Activated CD4-positive, CD25-positive, alpha-beta regulatory T cell treated with anti-CD3 and anti-CD28 coated beads, Interleukin-2, amount 50 U/mL, for 16 hours (primary cell): ENCODE results near the gene C5AR1.
"Not testable (repeated sequence)": the region's sequence is repeated elsewhere in the genome, so short reads cannot be mapped to it uniquely, and the experiment has no call there.

Experiments
- DNase-seq: peaks from one replicate; pipeline ENCODE4 v3.0.0-alpha.2; 2020; ENCODE audit warnings: low read depth, low spot score

C5AR1 gene

GRCh38 chr19:47331931-47332547 lies 22.4 kb downstream of the C5AR1 start, which contains the start of gene C5AR2:
TSS of gene C5AR2 (plus strand) at chr19:47332175. CDS start at chr19:47340800, 8,625 bp downstream.
- DNase-seq = no peak

DNA sequence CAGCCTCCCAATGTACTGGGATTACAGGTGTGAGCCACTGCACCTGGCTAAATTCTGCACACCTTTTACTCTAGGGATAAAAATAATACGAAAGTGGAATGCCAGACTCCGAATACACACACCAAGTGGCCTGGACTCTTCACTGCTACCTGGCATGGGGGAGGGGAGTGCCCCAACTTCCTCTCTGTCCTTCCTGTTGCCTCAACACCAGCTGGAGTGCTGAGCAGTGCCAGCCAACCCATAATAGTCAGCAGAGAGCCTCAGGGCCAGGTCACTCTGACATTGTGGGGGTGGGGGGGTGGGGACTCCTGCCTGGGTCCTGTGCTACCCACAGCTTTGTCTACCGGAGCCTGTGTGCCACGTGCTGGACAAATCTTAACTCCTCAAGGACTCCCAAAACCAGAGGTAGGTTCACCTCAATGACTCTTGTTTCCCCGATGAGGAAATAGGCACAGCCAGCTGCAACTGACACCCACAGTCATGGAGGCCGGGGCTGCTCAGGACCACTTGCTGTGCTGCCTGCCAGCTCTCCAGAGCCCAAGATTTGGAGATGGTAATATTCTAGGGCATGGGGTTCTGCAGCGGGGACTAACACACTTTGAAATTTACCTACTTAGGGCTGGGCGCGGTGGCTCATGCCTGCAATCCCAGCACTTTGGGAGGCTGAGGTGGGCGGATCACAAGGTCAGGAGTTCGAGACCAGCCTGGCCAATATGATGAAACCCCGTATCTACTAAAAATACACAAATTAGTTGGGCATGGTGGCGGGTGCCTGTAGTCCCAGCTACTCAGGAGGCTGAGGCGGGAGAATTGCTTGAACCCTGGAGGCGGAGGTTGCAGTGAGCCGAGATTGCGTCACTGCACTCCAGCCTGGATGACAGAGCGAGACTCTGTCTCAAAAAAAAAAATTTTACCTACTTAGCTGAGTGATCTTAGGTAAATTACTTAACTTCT lies 27.4 kb downstream of the C5AR1 start:
- not testable (repeated sequence) for DNase-seq

DNA sequence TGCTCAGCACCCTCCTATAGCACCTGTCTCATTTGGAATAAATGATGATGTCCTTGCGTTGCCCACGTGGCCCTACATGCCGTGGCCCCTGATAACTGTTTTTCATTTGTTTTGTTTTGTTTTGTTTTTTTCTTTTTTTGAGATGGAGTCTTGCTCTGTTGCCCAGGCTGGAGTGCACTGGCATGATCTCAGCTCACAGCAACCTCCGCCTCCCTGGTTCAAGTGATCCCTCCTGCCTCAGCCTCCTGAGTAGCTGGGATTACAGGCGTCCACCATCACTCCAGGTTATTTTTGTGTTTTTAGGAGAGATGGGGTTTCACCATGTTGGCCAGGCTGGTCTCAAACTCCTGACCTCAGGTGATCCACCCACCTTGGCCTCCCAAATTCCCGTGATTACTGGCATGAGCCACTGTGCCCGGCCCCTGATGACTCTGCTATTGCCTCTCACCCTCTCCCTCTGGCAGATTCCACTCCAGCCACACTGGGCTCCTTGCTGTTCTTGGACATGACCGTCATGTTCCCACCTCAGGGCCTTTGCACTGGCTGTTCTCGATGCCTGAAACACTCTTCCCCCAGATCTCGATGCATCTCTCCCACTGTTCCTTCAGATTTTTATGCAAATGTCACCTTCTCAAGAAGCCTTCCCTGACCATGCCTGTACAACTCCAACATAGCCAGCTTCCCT lies 29.7 kb downstream of the C5AR1 start:
- no peak for DNase-seq

- DNase-seq = no peak
Observed at GRCh38 chr19:47340477-47341208, 31.0 kb downstream of the C5AR1 start.

DNA sequence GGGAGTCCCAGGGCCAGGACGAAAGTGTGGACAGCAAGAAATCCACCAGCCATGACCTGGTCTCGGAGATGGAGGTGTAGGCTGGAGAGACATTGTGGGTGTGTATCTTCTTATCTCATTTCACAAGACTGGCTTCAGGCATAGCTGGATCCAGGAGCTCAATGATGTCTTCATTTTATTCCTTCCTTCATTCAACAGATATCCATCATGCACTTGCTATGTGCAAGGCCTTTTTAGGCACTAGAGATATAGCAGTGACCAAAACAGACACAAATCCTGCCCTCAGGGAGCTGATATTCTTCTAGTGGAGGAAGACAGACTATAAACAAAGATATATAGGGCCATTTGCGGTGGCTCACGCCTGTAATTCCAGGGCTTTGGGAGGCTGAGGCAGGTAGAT lies 32.1 kb downstream of the C5AR1 start:
- DNase-seq = no peak

GRCh38 chr19:47343194-47343802 lies 33.6 kb downstream of the C5AR1 start:
- DNase-seq = no peak

- no peak for DNase-seq
Observed at GRCh38 chr19:47344425-47344824, 34.8 kb downstream of the C5AR1 start.

GRCh38 chr19:47346024-47346423 lies 36.4 kb downstream of the C5AR1 start:
- DNase-seq = not testable (repeated sequence)

- peak; percentile 97 for DNase-seq
Observed at GRCh38 chr19:47348819-47349795, 39.4 kb downstream of the C5AR1 start, which contains the start of gene DHX34. TSS of gene DHX34 (plus strand) at chr19:47349315. CDS start at chr19:47353031, 3,716 bp downstream.

DNA sequence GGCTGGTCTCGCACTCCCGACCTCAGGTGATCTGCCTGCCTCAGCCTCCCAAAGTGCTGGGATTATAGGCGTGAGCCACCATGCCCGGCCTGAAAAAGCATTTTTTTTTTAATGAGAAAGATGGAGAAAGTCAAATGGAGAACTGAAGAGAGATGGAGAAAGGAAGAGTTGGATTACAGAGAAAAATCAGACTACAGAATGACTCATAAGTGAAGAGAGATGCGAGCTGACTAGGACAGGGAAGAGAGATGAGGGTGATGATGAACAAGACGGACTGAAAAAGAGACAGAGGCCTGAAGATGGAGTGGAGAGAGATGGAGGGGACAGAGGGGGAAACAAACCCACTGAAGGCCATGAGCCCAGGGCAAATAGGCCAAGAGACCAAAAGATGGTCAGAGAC lies 41.0 kb downstream of the C5AR1 start:
- no peak for DNase-seq

GRCh38 chr19:47351548-47351947 lies 41.9 kb downstream of the C5AR1 start:
- no peak for DNase-seq

GRCh38 chr19:47352095-47352494 lies 42.4 kb downstream of the C5AR1 start:
- no peak for DNase-seq

- DNase-seq = no peak
Observed at GRCh38 chr19:47353307-47353712, 43.6 kb downstream of the C5AR1 start.

- DNase-seq = no peak
Observed at GRCh38 chr19:47356900-47357299, 47.2 kb downstream of the C5AR1 start.

GRCh38 chr19:47357788-47358680 lies 48.4 kb downstream of the C5AR1 start:
- DNase-seq = no peak

DNA sequence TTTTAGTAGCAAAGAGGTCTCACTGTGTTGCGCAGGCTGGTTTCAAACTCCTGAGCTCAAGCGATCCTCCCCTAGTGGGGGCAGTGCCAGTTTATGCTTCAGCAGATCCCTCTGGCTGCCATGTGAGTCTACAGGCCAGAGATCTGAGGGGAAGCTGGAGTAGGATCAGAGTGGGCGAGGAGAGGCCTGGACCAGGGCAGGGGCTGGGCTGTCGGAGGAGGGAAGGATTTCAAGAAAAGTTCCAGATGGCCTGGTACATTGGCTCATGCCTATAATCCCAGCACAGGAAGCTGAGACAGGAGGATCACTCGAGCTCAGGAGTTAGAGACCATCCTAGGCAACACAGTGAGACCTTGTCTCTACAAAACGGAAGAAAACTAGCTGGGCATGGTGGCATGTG lies 49.3 kb downstream of the C5AR1 start:
- DNase-seq = no peak

- DNase-seq = no peak
Observed at GRCh38 chr19:47362321-47362720, 52.7 kb downstream of the C5AR1 start.

DNA sequence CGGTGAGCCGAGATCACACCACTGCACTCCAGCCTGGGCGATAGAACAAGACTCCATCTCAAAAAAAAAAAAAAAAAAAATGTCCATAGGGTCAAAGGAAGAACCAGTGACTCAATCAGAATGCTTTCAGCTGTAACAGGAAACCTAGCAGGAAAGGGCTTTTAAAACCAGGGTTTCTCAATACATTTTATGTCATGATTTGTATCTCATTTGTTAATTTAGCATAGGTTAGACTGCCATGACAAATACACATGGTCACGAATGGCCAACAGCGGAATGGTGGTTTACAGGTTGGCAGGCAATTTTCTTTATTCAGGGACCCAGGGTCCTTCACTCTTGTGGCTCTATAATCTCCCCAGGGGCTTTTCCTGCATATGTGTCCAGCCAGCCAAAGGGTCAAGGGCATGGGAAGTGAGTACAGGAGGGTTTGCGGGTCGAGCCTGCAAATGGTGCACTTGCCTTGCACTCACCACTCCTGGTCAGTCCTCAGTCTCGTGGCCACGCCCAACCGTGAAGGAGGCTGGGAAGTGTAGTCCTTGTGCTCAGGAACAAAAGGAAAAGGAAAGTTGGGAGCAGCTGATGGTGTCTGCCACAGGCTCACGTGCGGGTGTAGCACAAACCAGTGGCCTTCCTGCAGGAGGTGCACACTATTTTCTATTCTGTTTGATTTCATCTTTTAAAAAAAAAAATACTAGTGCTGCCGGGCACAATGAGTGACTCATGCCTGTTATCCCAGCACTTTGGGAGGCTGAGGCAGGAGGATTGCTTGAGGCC lies 54.3 kb downstream of the C5AR1 start:
- DNase-seq = no peak
